Gastrocnemius medialis (tissue), 4 donors: ENCODE measurements around the gene ADAMTSL5.

Source experiments
- CTCF ChIP-seq, 5 experiments: fragments of 450-650 bp in 3 of 5; fragments of 200-600 bp in 2 of 5; sonication (generic) in 2 of 5; IDR thresholded peaks in 4 of 5; conservative IDR thresholded peaks in 1 of 5; 1 replicate in 4 of 5; 2 replicates in 1 of 5; pipeline ENCODE4 v1.5.1; 2016 to 2019; ENCODE audit warnings: antibody characterized with exemption in 5 of 5, mild to moderate bottlenecking in 3 of 5, moderate library complexity in 3 of 5
- POLR2A ChIP-seq, 2 donors: fragments of 450-650 bp; IDR thresholded peaks; one replicate each; pipeline ENCODE4 v1.6.1; 2017; ENCODE audit warnings: antibody characterized with exemption in 2 of 2, mild to moderate bottlenecking in 2 of 2, moderate library complexity in 2 of 2

- no peak for TF ChIP-seq CTCF (IDR thresholded peaks at IDR 0.05 in 4 of 5, conservative IDR thresholded peaks at IDR 0.05 in 1 of 5)
- no peak for TF ChIP-seq POLR2A (IDR thresholded peaks at IDR 0.05)
Observed at GRCh38 chr19:1549332-1549945, 36.6 kb upstream of the ADAMTSL5 start.
